HepG2 (cell line): ENCODE measurements around the gene CNNM1. TPM values are rescaled to one million over a fixed set of nuclear protein-coding genes. Genes with fewer than 3 reads are reported as not detected.

Experiments used
- ARNT2 ChIP-seq: sonication (generic); formaldehyde crosslinking; IDR thresholded peaks from 2 replicates; pipeline ENCODE4 v1.8.0; 2022; ENCODE audit warnings: mild to moderate bottlenecking, low read depth, missing genetic modification reagents, moderate library complexity
- EHMT2 ChIP-seq: fragments of 200-600 bp; sonication (generic); IDR thresholded peaks from 2 replicates; pipeline ENCODE4 v1.7.0; 2017; ENCODE audit warnings: antibody characterized with exemption, low read depth, low read length, borderline replicate concordance
- ETV6 ChIP-seq: sonication (generic); formaldehyde crosslinking; conservative IDR thresholded peaks from 2 replicates; pipeline ENCODE4 v1.4.0; 2020; ENCODE audit warnings: missing genetic modification reagents
- FOXA3 ChIP-seq: IDR thresholded peaks from 2 replicates; pipeline ENCODE4 v1.6.1; 2016; ENCODE audit warnings: missing genetic modification reagents, missing compliant biosample characterization
- RXRB ChIP-seq: IDR thresholded peaks from 2 replicates; pipeline ENCODE4 v1.6.1; 2016; ENCODE audit warnings: borderline replicate concordance, missing genetic modification reagents, missing compliant biosample characterization
- SIN3A ChIP-seq: IDR thresholded peaks from 2 replicates; pipeline ENCODE4 v1.6.1; 2011; ENCODE audit warnings: low read depth, mild to moderate bottlenecking, control low read depth, low read length, borderline replicate concordance
- SP4 ChIP-seq: sonication (generic); formaldehyde crosslinking; IDR thresholded peaks from 2 replicates; pipeline ENCODE4 v1.8.1; 2023; ENCODE audit warnings: mild to moderate bottlenecking, missing genetic modification reagents
- ZBTB1 ChIP-seq: sonication (generic); formaldehyde crosslinking; IDR thresholded peaks from 2 replicates; pipeline ENCODE4 v1.4.0; 2020; ENCODE audit warnings: missing genetic modification reagents, borderline replicate concordance
- ZNF207 ChIP-seq: fragments of 450-650 bp; IDR thresholded peaks from 2 replicates; pipeline ENCODE4 v1.6.1; 2016; ENCODE audit warnings: antibody characterized with exemption, borderline replicate concordance
- ZNF235 ChIP-seq: sonication (generic); formaldehyde crosslinking; IDR thresholded peaks from 2 replicates; pipeline ENCODE4 v1.8.1; 2023; ENCODE audit warnings: mild to moderate bottlenecking, missing genetic modification reagents, borderline replicate concordance
- ZNF552 ChIP-seq: sonication (generic); formaldehyde crosslinking; IDR thresholded peaks from 2 replicates; pipeline ENCODE4 v1.9.0; 2022; ENCODE audit warnings: missing genetic modification reagents, mild to moderate bottlenecking, borderline replicate concordance
- ZNF557 ChIP-seq: sonication (generic); formaldehyde crosslinking; IDR thresholded peaks from 2 replicates; pipeline ENCODE4 v1.4.0; 2020; ENCODE audit warnings: missing genetic modification reagents
- ZNF788 ChIP-seq: sonication (generic); formaldehyde crosslinking; IDR thresholded peaks from 2 replicates; pipeline ENCODE4 v1.5.0; 2020; ENCODE audit warnings: mild to moderate bottlenecking, missing genetic modification reagents, borderline replicate concordance
- ZSCAN22 ChIP-seq: sonication (generic); formaldehyde crosslinking; IDR thresholded peaks from 2 replicates; pipeline ENCODE4 v1.4.0; 2020; ENCODE audit warnings: mild to moderate bottlenecking, missing genetic modification reagents
- ZSCAN31 ChIP-seq: sonication (generic); formaldehyde crosslinking; IDR thresholded peaks from 2 replicates; pipeline ENCODE4 v1.5.0; 2020; ENCODE audit warnings: low read depth, mild to moderate bottlenecking, missing genetic modification reagents
- polyA plus RNA-seq, 8 experiments: library from polyadenylated mRNA; depleted of rRNA in 3 of 8; stranded (reverse) in 7 of 8; unstranded in 1 of 8; fragments of >200 nt; fragmentation: Illumina TruSeq in 4 of 8; extraction: Trizol in 4 of 8; gene quantifications; 2 replicates each; pipeline versions ENCODE4 v1.2.1 to v1.2.3, GENCODE V29; 2011 to 2016; ENCODE audit warnings: low read depth in 4 of 8, missing spikeins in 1 of 8, mixed read lengths in 1 of 8; ENCODE audit not compliant: insufficient read depth in 1 of 8
- total RNA-seq, 5 experiments: library from RNA; depleted of rRNA; stranded (reverse); fragments of >200 nt; fragmentation: Illumina TruSeq; extraction: Trizol; gene quantifications; 2 replicates each; pipeline ENCODE4 v1.2.3, GENCODE V29; 2016; ENCODE audit warnings: low read depth in 1 of 5
- TF ChIP-seq, protein P1 (sequence below): sonication (generic); formaldehyde crosslinking; IDR thresholded peaks from one replicate; pipeline ENCODE4 v1.5.1; 2020; ENCODE audit warnings: mild to moderate bottlenecking, missing genetic modification reagents; ENCODE audit errors: not compliant biosample characterization

The CNNM1 gene
- total and polyA plus RNA-seq, 2 of the 13 experiments (the other 11 are each of a cell fraction or from before 2014, with no cell fraction given): 4.3 to 9.6 TPM

DNA sequence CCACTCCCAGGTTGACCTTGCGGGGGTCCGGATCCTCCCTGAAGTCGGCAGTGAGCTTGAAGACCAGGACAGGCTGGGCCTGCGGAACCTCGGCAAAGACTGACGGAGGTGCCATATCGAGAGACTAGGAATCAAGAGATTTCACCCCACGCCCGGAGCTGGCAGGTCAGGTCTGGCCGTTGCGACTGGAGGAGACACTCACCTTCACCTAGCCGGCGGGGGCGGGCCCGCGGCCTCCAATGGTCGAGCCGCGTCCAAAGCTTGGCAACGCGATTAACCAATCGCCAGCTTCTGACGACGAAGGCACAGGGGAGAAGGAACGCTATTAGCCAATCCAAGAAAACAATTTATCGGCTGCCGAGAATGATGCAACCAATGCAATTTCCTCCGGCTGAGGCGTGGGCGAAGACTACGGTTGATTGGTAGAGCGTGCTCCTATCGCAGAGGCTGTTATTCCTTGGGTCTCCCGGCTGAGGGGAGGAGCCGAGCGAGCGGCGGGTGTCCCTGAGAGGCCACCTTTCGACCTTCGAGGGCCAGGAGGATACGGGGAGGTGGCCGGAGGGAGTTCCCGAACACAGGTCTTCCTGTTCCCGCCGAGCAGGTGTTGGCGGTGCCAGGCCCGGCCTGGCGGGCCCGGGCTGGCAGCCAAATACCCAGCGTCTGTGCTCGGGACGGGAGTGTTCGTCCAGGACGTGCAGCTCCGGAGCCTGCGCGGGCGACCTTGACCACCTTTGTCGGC is 101.5 kb downstream of the CNNM1 start, which contains the start of gene GOT1 (continued):
- no peak for TF ChIP-seq ETV6 (CRISPR knock-in tag)
- no peak for TF ChIP-seq ZSCAN22 (CRISPR knock-in tag)
- no peak for TF ChIP-seq ZNF207
- TF ChIP-seq ZNF788 (CRISPR knock-in tag): peak; percentile 65; the same call in 1 of the 2 replicates
- peak; percentile 34; the same call in 1 of the 2 replicates for TF ChIP-seq FOXA3 (CRISPR knock-in tag)
- TF ChIP-seq SP4 (CRISPR knock-in tag): peak; percentile 72
- TF ChIP-seq EHMT2: no peak; the same call in 1 of the 2 replicates
- peak; percentile 49; the same call in 1 of the 2 replicates for TF ChIP-seq SIN3A
- peak; percentile 80; the same call in 1 of the 2 replicates for TF ChIP-seq ARNT2 (CRISPR knock-in tag)
- TF ChIP-seq, protein P1, sequence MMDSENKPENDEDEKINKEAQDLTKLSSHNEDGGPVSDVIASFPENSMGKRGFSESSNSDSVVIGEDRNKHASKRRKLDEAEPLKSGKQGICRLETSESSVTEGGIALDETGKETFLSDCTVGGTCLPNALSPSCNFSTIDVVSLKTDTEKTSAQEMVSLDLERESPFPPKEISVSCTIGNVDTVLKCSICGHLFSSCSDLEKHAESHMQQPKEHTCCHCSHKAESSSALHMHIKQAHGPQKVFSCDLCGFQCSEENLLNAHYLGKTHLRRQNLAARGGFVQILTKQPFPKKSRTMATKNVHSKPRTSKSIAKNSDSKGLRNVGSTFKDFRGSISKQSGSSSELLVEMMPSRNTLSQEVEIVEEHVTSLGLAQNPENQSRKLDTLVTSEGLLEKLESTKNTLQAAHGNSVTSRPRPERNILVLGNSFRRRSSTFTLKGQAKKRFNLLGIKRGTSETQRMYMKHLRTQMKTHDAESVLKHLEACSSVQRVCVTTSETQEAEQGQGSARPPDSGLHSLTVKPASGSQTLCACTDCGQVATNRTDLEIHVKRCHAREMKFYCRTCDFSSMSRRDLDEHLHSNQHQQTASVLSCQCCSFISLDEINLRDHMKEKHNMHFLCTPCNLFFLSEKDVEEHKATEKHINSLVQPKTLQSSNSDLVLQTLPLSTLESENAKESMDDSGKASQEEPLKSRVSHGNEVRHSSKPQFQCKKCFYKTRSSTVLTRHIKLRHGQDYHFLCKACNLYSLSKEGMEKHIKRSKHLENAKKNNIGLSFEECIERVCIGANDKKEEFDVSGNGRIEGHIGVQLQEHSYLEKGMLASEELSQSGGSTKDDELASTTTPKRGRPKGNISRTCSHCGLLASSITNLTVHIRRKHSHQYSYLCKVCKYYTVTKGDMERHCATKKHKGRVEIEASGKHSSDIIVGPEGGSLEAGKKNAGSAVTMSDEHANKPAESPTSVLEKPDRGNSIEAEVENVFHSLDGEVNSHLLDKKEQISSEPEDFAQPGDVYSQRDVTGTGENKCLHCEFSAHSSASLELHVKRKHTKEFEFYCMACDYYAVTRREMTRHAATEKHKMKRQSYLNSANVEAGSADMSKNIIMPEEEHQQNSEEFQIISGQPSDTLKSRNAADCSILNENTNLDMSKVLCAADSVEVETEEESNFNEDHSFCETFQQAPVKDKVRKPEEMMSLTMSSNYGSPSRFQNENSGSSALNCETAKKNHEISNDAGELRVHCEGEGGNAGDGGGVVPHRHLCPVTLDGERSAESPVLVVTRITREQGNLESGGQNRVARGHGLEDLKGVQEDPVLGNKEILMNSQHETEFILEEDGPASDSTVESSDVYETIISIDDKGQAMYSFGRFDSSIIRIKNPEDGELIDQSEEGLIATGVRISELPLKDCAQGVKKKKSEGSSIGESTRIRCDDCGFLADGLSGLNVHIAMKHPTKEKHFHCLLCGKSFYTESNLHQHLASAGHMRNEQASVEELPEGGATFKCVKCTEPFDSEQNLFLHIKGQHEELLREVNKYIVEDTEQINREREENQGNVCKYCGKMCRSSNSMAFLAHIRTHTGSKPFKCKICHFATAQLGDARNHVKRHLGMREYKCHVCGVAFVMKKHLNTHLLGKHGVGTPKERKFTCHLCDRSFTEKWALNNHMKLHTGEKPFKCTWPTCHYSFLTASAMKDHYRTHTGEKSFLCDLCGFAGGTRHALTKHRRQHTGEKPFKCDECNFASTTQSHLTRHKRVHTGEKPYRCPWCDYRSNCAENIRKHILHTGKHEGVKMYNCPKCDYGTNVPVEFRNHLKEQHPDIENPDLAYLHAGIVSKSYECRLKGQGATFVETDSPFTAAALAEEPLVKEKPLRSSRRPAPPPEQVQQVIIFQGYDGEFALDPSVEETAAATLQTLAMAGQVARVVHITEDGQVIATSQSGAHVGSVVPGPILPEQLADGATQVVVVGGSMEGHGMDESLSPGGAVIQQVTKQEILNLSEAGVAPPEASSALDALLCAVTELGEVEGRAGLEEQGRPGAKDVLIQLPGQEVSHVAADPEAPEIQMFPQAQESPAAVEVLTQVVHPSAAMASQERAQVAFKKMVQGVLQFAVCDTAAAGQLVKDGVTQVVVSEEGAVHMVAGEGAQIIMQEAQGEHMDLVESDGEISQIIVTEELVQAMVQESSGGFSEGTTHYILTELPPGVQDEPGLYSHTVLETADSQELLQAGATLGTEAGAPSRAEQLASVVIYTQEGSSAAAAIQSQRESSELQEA (CRISPR knock-in tag): peak; percentile 46
- no peak for TF ChIP-seq ZBTB1 (CRISPR knock-in tag)
- peak; percentile 76 for TF ChIP-seq ZSCAN31 (CRISPR knock-in tag)
- TF ChIP-seq ZNF552 (CRISPR knock-in tag): no peak
- peak; percentile 20; the same call in 1 of the 2 replicates for TF ChIP-seq RXRB
- TF ChIP-seq ZNF557 (CRISPR knock-in tag): no peak
- TF ChIP-seq ZNF235 (CRISPR knock-in tag): 0 out of 2 replicates have a peak, but pooled peaks have one; percentile 64
